T follicular helper cell (primary cell): ENCODE data around the gene PRR9.
"Not testable (repeated sequence)": the region's sequence is repeated elsewhere in the genome, so short reads cannot be mapped to it uniquely, and the experiment has no call there.

ENCODE experiments used
- DNase-seq: peaks from one replicate; pipeline ENCODE4 v3.0.0-alpha.2; 2020; ENCODE audit warnings: low read depth

PRR9 gene

DNA sequence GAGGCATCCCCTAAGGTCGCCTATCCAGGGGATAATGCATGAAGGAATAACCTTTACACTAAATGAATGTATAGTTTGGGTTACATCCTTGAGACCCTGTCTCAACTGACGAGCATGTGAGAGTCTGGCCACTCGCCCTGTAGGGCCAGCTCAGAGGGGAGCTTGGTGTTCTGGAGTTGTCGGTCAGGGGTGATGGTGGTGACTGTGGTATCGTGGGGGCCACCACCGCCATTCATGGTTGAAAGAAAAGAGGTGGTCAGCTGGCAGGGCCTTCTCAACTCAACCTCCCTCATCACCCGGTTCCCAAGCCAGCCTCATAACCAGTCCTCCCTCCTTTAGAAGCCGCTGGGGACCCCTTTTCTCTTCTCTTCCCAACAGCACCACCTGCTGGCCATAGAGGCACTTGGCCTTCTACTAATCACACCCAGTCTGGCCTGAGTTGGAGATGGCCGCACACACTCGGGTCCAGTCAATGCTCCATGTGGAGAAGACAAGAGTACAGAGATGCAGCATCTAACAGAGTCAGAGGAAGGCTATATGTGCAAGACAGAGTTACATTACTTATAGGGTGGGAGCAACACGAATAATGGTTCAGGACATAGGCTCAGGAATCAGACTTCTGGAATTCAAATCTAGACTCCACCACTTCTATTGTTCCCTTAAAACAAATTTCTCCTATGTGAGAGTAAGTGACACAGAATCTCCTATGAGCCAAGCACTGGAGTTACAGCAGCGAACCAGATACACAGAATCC is 11.9 kb downstream of the PRR9 start:
- not testable (repeated sequence) for DNase-seq

DNA sequence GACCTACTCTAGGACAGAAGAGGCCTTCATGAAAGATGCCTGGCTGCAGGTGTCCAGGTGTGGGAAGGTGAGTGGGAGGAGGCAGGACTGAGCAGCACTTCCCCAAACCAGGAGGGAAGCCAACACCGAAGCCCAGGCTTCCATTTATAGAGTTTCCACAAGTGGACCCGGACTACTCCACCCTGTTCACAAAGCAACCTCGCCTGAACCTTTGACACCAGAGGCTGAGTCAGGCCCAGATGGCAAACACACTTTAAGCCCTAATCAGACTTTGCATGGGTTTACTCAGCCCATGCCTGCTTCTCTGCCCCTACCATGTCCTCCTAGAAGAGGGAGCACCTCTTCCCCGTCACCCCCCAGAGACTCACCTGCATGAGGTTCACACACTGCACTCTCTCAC is 14.0 kb downstream of the PRR9 start:
- DNase-seq, result no peak

DNA sequence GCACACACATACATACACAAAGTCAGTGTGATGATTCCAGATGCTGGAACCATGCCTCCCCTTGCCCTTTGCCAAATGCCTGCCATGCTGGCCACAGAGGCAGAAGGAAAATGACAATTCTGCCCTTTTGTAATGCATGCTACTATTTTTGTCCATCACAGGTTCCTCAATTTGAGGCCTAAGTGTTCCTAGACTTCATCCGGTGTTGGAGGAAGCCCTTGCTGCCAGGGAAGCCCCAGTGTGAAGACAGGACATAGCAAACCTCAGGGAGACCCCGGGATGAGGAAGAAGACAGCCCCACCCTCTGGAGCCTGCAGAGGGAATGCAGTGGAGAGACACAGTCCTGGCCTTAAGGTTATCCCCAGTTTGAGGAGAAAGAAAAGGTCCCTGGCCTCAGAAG is 14.4 kb downstream of the PRR9 start:
- DNase-seq, result no peak

DNA sequence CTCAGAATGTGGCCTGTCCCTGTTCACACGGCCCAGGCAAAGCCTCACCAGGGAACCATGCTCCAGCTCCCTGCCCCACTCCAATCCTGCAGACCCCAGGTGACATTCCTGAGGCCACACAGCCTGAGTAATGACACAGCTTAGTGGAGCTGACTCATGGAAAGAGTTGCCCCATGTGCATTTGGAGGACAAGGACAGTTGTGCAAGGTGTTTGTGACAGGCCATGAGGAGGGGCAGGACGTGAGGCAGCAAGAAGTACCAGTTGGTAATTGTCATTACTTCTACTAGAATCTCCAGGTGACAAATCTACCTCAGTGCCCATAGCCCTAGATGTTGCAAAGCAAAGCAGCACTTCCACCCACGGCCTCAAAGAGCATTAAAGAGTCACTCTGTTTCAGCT is 15.2 kb downstream of the PRR9 start:
- no peak for DNase-seq

DNA sequence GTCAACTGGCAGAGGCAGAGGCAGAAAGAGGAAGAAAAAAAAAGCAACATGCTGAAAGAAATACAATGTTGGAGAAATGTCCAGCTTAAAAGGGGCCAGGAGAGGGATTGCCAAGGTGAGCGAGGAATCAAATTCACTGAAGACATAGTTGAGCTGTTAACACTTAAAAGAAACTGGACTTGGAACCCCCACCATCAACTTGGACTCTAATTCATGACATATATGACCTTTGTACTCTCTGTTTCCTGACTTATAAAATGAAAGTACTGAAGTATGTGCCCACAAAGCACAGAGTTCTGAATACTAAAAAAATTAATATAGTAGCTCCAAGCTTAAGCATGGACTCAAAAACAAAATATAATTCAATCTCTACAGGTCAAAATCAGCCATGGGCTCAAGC is 16.1 kb downstream of the PRR9 start:
- DNase-seq, result no peak

DNA sequence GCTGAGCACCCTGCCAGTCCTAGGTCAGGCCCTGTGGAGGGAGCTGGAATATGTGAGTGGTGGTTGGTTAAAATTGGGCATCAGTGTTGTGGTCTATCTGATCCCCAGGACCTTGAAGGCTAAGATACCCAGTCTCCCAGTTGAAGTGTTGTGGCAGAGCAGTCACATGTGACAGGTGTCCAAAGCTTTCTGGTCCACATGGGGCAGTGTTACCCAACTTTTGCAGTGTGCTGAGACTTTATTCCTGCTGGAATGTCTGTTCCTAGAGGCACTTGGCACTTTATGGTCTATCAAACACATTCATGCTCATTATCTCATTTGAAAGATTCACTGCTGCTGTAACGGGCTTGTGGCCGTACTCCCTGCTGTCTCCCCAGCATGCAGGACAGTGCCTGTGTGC is 21.1 kb downstream of the PRR9 start:
- no peak for DNase-seq

DNA sequence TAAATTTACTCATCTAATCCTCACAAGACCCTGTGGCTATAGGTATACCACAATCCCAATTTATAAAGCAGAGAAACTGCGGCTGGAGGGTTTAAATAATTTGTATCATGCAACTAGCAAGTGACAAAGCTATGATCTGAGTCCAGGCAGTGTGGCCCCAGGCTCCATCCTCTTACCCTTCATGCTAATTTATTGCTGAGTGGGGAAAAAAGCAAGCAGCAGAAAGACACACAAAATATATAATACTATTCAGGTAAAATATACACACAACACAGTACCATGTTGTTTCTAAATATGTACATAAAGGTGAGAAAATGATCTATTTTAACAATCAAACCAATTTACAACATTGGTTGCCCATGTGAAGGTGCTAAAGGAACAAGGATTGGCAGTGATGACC is 24.8 kb downstream of the PRR9 start:
- no peak for DNase-seq

DNA sequence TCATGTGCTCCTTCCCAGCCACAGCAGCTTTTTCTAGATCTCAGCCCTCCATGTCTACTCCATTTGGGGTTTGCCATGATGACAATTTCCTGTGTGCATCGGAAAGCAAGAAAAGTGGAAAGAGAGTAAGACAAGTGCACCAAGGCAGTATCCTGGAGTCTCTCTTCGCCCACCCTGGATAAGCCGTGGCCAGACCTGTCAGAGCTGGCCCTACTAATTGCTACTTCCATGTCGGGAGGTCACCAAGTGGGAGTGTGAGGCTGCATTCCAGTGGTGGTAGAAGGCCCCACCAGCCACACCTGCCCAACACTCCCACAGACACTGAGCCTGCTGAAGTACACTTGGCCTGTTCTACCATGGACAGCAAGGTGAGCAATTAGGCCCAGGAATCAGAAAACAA is 28.1 kb downstream of the PRR9 start:
- DNase-seq, result no peak

DNA sequence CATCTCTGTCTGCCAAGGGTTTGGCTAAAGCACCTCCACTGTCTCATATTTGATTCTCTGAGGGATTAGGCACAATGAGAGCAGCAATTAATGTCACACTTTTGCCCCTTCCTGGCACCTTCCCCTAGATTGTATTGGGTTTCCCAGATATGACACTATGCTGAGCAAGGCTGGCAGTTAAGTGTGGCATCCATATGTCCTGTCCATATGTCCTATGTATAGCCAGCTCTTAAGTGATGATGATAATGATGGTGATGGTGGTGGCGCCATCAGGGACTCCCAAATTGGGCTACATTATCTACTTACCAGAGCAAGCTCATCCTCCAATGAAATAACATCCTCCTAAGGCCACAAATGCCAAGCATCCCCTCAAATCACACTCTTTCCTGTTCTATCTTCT is 28.6 kb downstream of the PRR9 start:
- no peak for DNase-seq

DNA sequence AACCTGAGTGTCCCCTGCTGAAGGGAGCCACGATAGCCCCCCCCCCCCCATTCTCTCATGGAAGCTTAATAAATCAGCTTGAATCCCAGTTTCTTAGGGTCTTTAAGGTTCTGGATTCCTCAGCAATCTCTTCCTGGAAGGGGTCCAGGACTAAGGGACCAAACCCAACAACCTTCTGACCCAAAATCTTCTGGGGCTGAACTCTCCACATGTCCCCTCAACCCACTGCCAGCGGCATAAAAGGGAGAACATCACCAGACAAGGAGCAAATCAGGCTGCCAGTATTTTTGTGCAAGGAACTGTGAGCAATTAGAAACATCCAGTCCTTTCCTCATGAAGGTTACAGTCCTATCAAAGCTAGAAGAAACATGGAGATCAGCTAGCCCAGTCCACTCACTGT is 29.4 kb downstream of the PRR9 start:
- DNase-seq, result no peak

DNA sequence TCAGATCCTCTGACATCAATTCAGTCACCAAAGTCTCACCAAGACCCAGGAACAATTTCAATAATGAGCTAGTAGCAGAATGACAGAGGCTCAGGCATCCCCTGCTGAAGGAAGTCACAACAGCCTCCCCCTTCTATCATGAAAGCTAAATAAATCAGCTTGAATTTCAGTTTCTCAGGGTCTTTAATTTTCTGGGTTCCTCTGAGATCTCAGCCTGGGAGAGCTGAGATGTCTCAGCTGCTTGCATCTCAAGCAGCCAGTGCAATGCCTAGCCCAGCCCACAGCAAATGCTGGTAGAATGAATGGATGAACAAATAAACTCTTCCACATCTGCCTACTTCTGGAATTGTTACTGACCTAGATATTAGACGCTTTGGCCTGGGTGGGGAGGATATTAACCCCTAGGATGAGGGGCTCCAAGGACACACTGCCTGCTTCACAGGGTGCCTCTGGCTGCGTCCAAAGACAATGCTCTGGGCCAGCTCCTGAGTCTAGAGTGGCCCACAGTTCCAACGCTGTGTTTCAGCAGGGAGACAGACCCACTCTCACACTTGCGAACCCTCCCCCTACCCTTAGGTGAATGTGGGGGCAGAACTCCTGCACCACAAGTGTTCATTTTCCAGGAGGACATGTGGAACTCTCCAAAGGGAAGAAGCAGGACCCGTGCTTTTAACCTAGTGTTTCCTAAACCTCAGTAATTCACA is 30.9 kb downstream of the PRR9 start:
- no peak for DNase-seq

DNA sequence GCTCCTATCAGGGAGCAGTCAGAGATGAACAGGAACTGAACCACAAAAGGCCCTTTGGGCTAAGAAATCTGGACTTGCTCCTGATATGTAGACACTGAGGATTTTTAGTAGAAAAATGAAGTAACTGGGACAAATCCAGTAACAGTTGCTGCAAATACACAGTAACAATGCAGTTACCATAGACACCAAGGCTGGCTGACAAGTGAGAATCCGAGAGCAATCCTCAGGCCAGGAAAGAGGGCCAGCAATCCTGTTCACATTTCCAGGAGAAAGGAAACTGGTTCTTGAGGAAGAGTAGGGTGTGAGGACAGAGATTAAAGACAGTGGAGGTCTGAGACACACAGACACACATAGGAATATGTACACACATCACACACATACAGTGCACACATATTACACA is 32.8 kb downstream of the PRR9 start:
- DNase-seq, result no peak

DNA sequence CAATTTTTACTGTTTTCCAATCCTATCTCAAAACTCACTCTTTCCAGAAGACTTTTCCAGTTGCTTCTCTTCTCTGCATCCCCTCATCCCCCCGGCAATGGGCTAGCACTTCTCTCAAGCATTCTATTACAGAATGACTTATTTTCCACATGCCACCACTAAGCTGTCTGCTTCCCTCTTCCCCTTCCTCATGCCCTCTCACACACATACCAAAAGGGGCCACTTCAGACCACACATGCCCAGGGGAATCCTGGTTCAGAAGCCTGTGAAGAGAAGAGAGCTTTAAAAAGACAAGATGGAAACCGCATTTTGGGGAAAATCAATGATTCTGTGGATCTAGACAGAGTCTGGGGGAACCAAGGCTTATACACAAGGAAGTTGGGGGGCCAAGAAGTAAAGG is 33.7 kb downstream of the PRR9 start:
- no peak for DNase-seq

DNA sequence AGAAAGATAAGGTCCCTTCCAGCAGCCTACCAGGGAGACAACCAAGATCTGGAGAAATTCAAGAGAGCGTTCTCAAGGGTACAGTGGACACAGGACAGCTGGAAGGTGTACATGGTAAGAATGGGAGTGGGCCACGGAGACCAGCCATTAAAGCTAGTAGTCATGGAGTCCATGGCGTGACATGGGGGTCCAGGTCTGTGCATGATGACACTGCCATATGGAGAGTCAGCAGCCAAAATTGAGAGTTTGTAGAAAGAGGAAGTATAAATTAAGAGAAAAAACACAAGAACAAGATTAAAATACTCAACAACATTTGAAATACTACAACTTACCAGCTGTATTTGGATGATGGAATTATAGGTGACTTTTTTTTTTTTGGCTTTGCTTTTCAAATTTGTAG is 34.2 kb downstream of the PRR9 start:
- no peak for DNase-seq

DNA sequence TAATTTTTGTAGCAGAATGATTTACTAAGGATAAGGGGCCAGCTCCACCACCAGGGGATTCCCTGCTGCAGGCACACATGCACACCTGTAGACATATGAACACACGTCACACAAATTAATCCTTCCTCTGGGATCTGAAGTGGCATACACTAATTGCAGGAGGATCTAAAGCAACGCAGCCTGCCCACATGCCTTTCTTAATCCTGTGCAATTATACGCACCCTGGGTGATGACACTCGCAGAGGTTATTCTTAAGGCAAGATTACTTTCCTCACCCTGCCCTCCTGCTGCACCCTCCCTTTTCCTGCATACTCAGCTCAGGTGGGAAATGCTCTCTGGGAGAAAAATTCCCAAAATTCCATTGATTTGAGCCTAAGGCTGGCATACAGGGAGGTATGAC is 34.6 kb downstream of the PRR9 start:
- no peak for DNase-seq

DNA sequence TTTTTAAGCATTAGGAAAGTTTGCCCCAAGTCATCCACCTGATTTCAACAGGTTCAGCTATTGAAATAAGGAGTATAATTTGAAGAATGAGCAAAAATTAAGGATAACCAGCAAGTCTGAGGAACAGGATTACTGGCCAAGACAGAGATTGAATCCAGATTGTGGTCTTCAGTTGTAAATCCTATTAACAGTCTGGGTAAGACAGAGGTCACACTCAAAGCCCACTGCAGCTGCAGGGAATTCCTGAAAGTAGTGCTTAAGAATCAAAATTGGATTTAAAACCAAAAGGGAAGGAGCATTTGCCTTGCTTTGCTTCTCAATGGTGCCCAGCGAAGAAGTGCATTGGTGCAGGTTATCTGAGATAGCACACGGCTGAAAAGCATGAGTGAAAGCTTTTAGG is 35.7 kb downstream of the PRR9 start:
- no peak for DNase-seq

DNA sequence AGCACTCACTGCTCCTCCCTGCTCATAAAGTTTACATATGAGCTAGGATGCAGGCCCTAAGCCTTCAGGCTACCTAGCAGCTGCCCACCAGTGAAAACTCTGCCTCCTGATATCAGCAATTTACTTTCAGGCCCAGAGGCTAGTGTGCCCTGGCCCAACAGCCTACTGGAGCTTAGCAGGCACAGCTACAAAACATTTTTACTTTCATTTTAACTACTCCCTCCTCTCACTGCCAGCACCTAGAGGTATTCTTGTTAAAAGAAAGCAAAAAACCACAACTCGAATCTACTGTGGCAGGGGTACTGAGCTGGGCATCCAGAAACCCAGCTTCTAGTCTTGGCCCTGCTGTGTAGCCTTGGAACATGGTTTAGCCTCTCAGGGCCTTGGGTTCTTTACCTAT is 36.3 kb downstream of the PRR9 start:
- DNase-seq, result no peak

DNA sequence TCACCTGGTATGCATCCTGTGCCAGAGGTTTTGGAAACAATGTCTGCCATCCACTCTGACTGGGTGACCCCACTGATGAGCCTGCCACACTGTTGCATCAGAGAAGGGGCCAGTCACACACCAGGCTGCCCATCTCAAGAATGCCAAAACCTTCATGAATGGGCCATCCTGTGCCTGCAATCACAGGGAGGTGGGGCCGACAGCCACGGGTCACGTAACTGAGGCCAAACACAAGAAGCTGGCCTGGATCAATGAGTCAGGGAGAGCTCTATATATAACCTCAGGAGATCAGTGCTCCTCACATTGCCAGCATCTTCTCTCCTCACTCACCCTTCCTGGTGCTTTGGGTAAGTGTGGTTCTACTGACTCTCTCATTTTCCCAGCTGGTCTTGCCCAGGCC is 42.0 kb downstream of the PRR9 start, which contains the start of gene LORICRIN:
LORICRIN (plus strand) TSS at position 301 of the 400 bp plus-strand sequence. CDS start 1,263 bp downstream, outside the sequence.
- no peak for DNase-seq

DNA sequence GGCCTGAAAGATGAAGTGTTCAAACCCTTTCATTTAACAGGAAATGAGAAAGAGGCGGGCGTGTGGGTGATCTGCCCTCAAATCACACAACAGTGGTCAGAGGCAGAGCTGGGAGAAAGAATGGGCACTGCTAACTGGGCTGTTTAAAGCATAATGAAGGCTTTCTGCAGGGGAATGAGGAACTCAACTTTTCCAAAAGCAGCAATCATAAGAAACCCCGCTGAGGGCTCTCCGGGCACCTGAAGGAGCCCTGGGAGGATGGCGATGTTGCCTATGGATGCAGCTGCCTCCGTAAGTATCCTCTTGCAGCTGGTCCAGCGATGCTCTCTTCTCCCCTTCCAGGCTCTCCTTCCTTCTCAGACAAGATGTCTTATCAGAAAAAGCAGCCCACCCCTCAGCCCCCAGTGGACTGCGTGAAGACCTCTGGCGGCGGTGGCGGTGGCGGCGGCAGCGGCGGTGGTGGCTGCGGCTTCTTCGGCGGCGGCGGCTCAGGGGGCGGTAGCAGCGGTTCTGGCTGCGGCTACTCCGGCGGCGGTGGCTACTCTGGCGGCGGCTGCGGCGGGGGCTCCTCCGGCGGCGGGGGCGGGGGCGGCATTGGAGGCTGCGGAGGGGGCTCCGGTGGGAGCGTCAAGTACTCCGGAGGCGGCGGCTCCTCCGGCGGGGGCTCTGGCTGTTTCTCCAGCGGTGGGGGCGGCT is 43.3 kb downstream of the PRR9 start:
- DNase-seq, result no peak

DNA sequence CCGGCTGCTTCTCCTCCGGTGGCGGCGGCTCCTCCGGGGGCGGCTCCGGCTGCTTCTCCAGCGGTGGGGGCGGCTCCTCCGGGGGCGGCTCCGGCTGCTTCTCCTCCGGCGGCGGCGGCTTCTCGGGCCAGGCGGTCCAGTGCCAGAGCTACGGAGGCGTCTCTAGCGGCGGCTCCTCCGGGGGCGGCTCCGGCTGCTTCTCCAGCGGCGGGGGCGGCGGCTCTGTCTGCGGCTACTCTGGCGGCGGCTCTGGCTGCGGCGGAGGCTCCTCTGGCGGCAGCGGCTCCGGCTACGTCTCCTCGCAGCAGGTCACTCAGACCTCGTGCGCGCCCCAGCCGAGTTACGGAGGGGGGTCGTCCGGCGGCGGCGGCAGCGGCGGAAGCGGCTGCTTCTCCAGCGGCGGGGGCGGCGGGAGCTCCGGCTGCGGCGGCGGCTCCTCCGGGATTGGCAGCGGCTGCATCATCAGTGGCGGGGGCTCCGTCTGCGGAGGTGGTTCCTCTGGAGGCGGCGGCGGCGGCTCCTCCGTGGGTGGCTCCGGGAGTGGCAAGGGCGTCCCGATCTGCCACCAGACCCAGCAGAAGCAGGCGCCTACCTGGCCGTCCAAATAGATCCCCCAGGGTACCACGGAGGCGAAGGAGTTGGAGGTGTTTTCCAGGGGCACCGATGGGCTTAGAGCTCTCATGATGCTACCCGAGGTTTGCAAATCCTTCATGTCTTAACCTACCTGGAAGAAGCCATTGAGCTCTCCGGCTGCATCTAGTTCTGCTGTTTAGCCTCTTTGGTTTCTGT is 44.1 kb downstream of the PRR9 start:
- DNase-seq, result peak; percentile 4

DNA sequence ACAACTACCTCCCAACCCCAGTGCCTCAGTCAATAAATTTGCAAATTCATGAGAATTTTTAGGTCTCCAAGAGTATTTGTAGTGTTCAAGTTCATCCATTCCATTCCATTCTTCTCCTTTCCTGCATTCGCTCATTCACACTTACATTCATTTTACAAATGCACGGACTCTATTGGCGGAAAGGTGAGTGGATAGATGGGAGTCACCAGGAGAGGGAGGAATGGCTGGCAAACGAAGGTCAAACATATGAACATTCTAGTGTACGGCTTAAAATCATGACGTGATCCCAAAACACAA is 44.6 kb downstream of the PRR9 start:
- DNase-seq, result no peak

DNA sequence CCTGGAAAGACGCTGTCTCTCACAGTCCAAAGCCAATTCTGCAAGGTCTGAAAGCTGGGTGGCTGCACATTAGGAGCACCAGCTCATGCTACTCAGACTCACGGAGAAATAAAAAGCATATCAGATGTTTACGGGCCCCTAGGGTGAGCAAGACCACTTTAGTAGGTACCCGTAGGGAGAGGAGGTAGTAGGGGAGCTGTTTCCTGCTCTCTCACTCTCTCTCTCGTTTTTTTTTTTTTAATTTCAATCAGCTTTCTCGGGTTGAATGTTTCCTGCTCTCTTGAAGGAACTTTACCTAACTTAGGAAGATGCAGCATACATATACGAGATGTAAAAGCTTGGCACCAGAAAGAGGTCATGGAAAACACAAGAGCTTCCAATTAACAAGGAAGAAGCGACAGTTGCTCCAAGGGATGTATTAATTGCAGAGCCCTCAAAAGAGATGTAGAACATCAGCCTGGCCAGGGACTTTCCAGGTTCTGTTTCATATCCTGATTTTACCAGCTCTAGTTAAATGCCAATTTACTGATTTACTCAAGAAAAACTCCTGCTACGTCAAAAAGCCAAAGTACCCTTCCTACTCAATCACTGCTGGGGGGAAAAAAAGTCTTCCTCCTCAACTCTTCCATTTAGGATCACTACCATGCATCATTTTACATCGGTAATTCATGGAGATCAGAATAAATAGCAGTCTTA is 45.2 kb downstream of the PRR9 start:
- no peak for DNase-seq
